H9 (cell line): ENCODE data around the gene NIM1K. TPM values are rescaled to one million over a fixed set of nuclear protein-coding genes. Genes with fewer than 3 reads are reported as not detected.

Experiments used
- DNase-seq: peaks from one replicate; pipeline ENCODE4 v3.0.0-alpha.2; 2017
- H2AFZ ChIP-seq: one replicate; pipeline ENCODE4 v1.6.1; 2013; ENCODE audit warnings: mild to moderate bottlenecking, low read length, control low read depth, moderate library complexity
- H2AK5ac ChIP-seq: 2 replicates; pipeline ENCODE4 v1.6.1; 2013; ENCODE audit warnings: low read length, control low read depth, mixed read lengths; ENCODE audit not compliant: insufficient read length
- H2BK120ac ChIP-seq: one replicate; pipeline ENCODE4 v1.6.1; 2013; ENCODE audit warnings: low read depth, mild to moderate bottlenecking, low read length, control low read depth, inconsistent platforms; ENCODE audit not compliant: poor library complexity, severe bottlenecking
- H2BK12ac ChIP-seq: 2 replicates; pipeline ENCODE4 v1.6.1; 2013; ENCODE audit warnings: low read length, control low read depth, mixed read lengths, low read depth; ENCODE audit not compliant: insufficient read length
- H2BK15ac ChIP-seq: 2 replicates; pipeline ENCODE4 v1.6.1; 2013; ENCODE audit warnings: low read depth, low read length, control low read depth
- H2BK20ac ChIP-seq: one replicate; pipeline ENCODE4 v1.6.1; 2013; ENCODE audit warnings: low read depth, mild to moderate bottlenecking, low read length, control low read depth, inconsistent platforms; ENCODE audit not compliant: poor library complexity, severe bottlenecking
- H2BK5ac ChIP-seq: 2 replicates; pipeline ENCODE4 v1.6.1; 2013; ENCODE audit warnings: low read length, control low read depth, mixed read lengths; ENCODE audit not compliant: insufficient read length
- H3K14ac ChIP-seq: 2 replicates; pipeline ENCODE4 v1.6.1; 2013; ENCODE audit warnings: low read length, control low read depth; ENCODE audit not compliant: insufficient read depth
- H3K18ac ChIP-seq: 2 replicates; pipeline ENCODE4 v1.6.1; 2013; ENCODE audit warnings: low read depth, mild to moderate bottlenecking, mixed read lengths, low read length, control low read depth; ENCODE audit not compliant: insufficient read length
- H3K23ac ChIP-seq: 2 replicates; pipeline ENCODE4 v1.6.1; 2013; ENCODE audit warnings: low read length, control low read depth, mixed read lengths, low read depth; ENCODE audit not compliant: insufficient read length
- H3K23me2 ChIP-seq: 2 replicates; pipeline ENCODE4 v1.6.1; 2013; ENCODE audit warnings: low read depth, mild to moderate bottlenecking, mixed read lengths, low read length, control low read depth; ENCODE audit not compliant: insufficient read length, poor library complexity, severe bottlenecking
- H3K27ac ChIP-seq: 2 replicates; pipeline ENCODE4 v1.5.1; 2013; ENCODE audit warnings: low read length, control low read depth, mixed read lengths, low read depth; ENCODE audit not compliant: insufficient read length
- H3K27me3 ChIP-seq: 2 replicates; pipeline ENCODE4 v1.6.1; 2013; ENCODE audit warnings: low read length, control low read depth, inconsistent platforms; ENCODE audit not compliant: insufficient read depth
- H3K4ac ChIP-seq: 2 replicates; pipeline ENCODE4 v1.6.1; 2013; ENCODE audit warnings: low read depth, mild to moderate bottlenecking, control low read depth, inconsistent platforms, low read length, moderate library complexity
- H3K4me1 ChIP-seq: 2 replicates; pipeline ENCODE4 v1.6.1; 2013; ENCODE audit warnings: low read length, control low read depth, inconsistent platforms; ENCODE audit not compliant: insufficient read depth
- H3K4me2 ChIP-seq: 2 replicates; pipeline ENCODE4 v1.6.1; 2013; ENCODE audit warnings: low read length, control low read depth, mixed read lengths; ENCODE audit not compliant: insufficient read length, insufficient read depth
- H3K56ac ChIP-seq: 2 replicates; pipeline ENCODE4 v1.6.1; 2013; ENCODE audit warnings: low read depth, mild to moderate bottlenecking, mixed read lengths, low read length, control low read depth; ENCODE audit not compliant: insufficient read length
- H3K79me1 ChIP-seq: 2 replicates; pipeline ENCODE4 v1.6.1; 2013; ENCODE audit warnings: low read depth, mild to moderate bottlenecking, moderate library complexity, low read length, control low read depth, inconsistent platforms; ENCODE audit not compliant: insufficient read depth, poor library complexity, severe bottlenecking
- H3K79me2 ChIP-seq: 2 replicates; pipeline ENCODE4 v1.6.1; 2013; ENCODE audit warnings: low read length, control low read depth, inconsistent platforms; ENCODE audit not compliant: insufficient read depth
- H3K9ac ChIP-seq: 2 replicates; pipeline ENCODE4 v1.6.1; 2013; ENCODE audit warnings: low read length, control low read depth, mixed read lengths; ENCODE audit not compliant: insufficient read length; ENCODE audit errors: extremely low read depth
- H3K9me3 ChIP-seq: one replicate; pipeline ENCODE4 v1.6.1; 2013; ENCODE audit warnings: low read depth, low read length, inconsistent platforms; ENCODE audit not compliant: control insufficient read depth
- H3T11ph ChIP-seq: one replicate; pipeline ENCODE4 v1.6.1; 2013; ENCODE audit warnings: mild to moderate bottlenecking, low read length, control low read depth, inconsistent platforms
- H4K20me1 ChIP-seq: one replicate; pipeline ENCODE4 v1.6.1; 2013; ENCODE audit not compliant: control insufficient read depth, insufficient read length, insufficient read depth
- H4K5ac ChIP-seq: 2 replicates; pipeline ENCODE4 v1.6.1; 2013; ENCODE audit warnings: low read depth, mild to moderate bottlenecking, mixed read lengths, low read length, control low read depth; ENCODE audit not compliant: insufficient read length
- H4K8ac ChIP-seq: replicated peaks from 2 replicates; pipeline ENCODE4 v1.6.1; 2013; ENCODE audit warnings: low read length, control low read depth, mixed read lengths, low read depth; ENCODE audit not compliant: insufficient read length
- H4K91ac ChIP-seq: 2 replicates; pipeline ENCODE4 v1.6.1; 2013; ENCODE audit warnings: low read depth, mild to moderate bottlenecking, moderate library complexity, mixed read lengths, low read length, control low read depth; ENCODE audit not compliant: insufficient read length
- H3K27ac Mint-ChIP-seq, 3 experiments: 2 replicates in 2 of 3; 3 replicates in 1 of 3; pipeline ENCODE4 v1.8.0; 2020 to 2021; ENCODE audit warnings: mixed read lengths in 3 of 3, mild to moderate bottlenecking in 1 of 3, moderate library complexity in 1 of 3
- H3K27me3 Mint-ChIP-seq: 2 replicates; pipeline ENCODE4 v1.8.0; 2021; ENCODE audit warnings: low read depth, mild to moderate bottlenecking, moderate library complexity, mixed read lengths
- H3K36me3 Mint-ChIP-seq, 3 experiments: 2 replicates in 2 of 3; 3 replicates in 1 of 3; pipeline ENCODE4 v1.8.0; 2020 to 2021; ENCODE audit warnings: low read depth in 3 of 3, mixed read lengths in 3 of 3; ENCODE audit not compliant: insufficient read depth in 1 of 3
- H3K4me1 Mint-ChIP-seq, 2 experiments: 2 replicates each; pipeline ENCODE4 v1.8.0; 2020; ENCODE audit warnings: mixed read lengths in 2 of 2
- H3K4me3 Mint-ChIP-seq, 2 experiments: 2 replicates in 1 of 2; 3 replicates in 1 of 2; pipeline ENCODE4 v1.8.0; 2020 to 2021; ENCODE audit warnings: mild to moderate bottlenecking in 2 of 2, mixed read lengths in 2 of 2, moderate library complexity in 1 of 2
- H3K9me3 Mint-ChIP-seq, 2 experiments: 2 replicates in 1 of 2; 3 replicates in 1 of 2; pipeline ENCODE4 v1.8.0; 2020; ENCODE audit warnings: mild to moderate bottlenecking in 2 of 2, mixed read lengths in 2 of 2, moderate library complexity in 1 of 2
- CTCF ChIP-seq: fragments of 200-600 bp; sonication (generic); conservative IDR thresholded peaks from 3 replicates; pipeline ENCODE4 v1.8.0; 2021; ENCODE audit warnings: antibody characterized with exemption, mild to moderate bottlenecking
- WGBS: extraction: QIAGEN DNeasy Blood & Tissue Kit; methylation state at CpG from one replicate; pipeline ENCODE4 v1.1.7; 2013; ENCODE audit warnings: missing lambda C conversion rate, low lambda C conversion rate, mixed read lengths; ENCODE audit not compliant: insufficient read length; ENCODE audit errors: extremely low coverage; 5-methylcytosine and 5-hydroxymethylcytosine counted together
- total RNA-seq: library from RNA; stranded (reverse); gene quantifications from 2 replicates; pipeline ENCODE4 v1.2.1, GENCODE V29; 2021

Gene NIM1K
- total RNA-seq, 1 experiment from 2014 or later = 0.07 TPM

- Histone ChIP-seq H3K4me2 (no peak overlapping the region), H3K9ac (no peak overlapping the region), H3K14ac (no peak overlapping the region), H2BK20ac (no peak overlapping the region), H2BK5ac (no peak overlapping the region), H3K56ac (no peak overlapping the region), H4K5ac (no peak overlapping the region), H2BK12ac (no peak overlapping the region), H2AK5ac (no peak overlapping the region), H3K18ac (no peak overlapping the region), H3T11ph (no peak overlapping the region), H2BK15ac (no peak overlapping the region), H4K8ac (no peak overlapping the region), H3K4me1 (no peaks in the 10 kb centered on the region), H3K27ac (no peak overlapping the region), H3K79me2 (no peaks in the 10 kb centered on the region), H3K4ac (no peak overlapping the region), H4K91ac (no peak overlapping the region), H3K23me2 (no peaks in the 10 kb centered on the region), H3K79me1 (no peaks in the 10 kb centered on the region), H4K20me1 (no peaks in the 10 kb centered on the region), H3K23ac (no peak overlapping the region), H2BK120ac (no peak overlapping the region), H3K27me3 (no peaks in the 10 kb centered on the region), H2AFZ (no peak overlapping the region), H3K9me3 (no peaks in the 10 kb centered on the region)
- Mint-ChIP-seq H3K27ac (no peak overlapping the region), H3K4me3 (no peak overlapping the region), H3K4me1 (no peaks in the 10 kb centered on the region), H3K9me3 (no peaks in the 10 kb centered on the region), H3K36me3 (no peaks in the 10 kb centered on the region), H3K27me3 (peaks cover 3% of the 10 kb centered on the region)
- DNase-seq = no peak
- no peak for TF ChIP-seq CTCF
- no CpG with 5 or more reads among the region's 5 CpGs for WGBS
Observed at GRCh38 chr5:43251754-43252153, 59.7 kb downstream of the NIM1K start.
